GM19468 (cell line): Measurements from ENCODE around the gene SMCO2.

ENCODE experiments used
- ATAC-seq: cut with Tn5 transposase; IDR thresholded peaks from one replicate; pipeline ENCODE4 v1.9.1; 2021; ENCODE audit warnings: mild to moderate bottlenecking, moderate library complexity, moderate number of reproducible peaks; ENCODE audit not compliant: unreplicated experiment; ENCODE audit errors: extremely low read depth

The SMCO2 gene

DNA sequence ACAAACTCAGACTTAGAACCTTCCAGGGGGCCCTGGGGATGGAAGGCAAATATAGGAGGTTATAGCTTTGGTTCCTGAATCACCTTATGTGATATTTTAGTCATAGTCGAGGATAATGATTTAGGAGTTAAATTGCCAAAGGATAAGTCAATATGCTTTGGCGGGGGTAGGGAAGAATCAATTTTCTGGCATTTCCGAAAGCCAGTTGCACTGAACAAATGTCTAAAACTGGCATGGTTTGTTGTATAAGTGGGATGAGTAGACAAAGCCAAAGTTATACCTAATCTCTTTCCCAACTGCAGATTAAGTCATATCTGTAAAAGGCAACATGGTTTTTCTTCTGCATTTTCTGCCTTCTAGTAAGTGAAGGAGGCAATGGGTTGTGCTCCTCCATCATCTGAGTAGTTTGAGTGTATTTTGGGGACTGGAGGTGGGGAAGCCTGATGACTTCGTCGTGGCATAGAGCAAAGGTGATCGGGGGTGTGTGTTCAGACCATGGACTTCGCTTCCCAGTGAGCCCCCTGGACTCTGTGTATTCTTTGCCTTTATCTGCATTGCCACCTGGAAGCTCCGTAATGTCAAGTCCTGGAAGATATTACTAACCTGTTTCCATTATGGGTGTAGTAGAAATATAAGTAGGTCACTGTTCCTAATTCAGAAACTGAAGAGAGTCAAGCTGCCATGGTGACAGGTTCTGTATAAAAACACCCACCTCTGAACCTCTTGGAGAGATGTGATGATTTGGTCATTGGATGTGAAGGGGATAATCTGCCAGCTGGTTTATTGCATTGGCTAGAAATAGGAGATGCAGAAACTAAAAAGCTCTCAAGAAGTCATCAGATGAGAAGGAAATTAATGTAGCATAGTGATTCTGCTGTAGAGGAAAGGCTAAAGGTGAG lies 102.0 kb downstream of the SMCO2 start:
- no peak for ATAC-seq

- no peak for ATAC-seq
Measured at GRCh38 chr12:27549236-27549800, 102.8 kb downstream of the SMCO2 start.

DNA sequence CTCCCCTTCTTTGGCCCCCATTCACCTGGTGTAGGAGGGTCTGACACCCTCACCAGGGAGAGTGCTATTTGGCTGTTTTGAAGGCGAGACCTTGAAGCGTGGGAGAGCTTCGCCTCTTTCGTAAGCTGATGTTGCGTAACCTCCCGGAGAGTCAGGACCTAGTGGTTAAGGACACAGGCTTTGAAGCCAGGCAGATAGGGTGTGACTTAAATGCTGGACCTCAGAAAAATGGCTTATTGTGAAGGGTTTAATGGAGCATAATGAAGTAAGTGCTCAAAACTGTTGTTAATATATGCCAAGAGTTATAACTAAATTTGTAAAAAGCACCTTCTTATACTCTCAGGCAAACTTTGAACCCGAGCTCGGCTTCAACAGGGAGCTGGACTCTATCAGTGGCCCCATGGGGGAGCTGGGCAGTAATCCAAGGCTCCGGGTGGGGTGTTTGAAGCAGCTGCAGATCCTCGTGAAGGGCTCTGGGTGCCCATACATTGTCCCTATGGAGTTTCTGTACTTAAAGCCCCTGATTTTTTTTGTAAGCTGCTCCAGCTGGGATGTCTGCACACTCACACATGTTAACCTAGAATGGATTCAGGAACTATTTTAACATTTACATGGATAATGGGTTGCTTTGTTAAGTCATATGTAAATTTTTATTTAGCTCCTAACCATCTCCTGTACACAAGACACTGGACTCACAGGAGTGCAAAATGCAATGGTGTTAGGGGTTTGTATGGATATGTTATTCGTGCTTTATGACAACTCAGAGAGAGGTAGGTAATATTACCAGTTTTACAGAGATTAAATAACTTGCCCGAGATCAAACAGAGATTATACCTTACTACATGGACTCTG lies 103.5 kb downstream of the SMCO2 start:
- no peak for ATAC-seq

DNA sequence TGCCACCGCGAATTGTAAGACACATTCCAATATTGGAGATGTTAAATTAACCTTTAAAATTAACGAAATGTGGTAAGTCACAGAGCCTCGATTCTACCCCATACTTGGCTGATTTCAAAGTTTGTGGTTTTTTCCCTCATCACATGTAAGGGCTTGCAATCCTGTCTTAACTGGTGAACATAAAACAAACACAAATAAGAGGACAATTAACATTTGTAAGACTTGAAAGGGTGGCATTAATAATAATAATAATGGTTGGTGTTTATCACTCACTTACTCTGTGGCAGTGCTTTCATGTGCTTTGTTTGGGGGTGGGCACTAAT lies 104.1 kb downstream of the SMCO2 start:
- no peak for ATAC-seq

DNA sequence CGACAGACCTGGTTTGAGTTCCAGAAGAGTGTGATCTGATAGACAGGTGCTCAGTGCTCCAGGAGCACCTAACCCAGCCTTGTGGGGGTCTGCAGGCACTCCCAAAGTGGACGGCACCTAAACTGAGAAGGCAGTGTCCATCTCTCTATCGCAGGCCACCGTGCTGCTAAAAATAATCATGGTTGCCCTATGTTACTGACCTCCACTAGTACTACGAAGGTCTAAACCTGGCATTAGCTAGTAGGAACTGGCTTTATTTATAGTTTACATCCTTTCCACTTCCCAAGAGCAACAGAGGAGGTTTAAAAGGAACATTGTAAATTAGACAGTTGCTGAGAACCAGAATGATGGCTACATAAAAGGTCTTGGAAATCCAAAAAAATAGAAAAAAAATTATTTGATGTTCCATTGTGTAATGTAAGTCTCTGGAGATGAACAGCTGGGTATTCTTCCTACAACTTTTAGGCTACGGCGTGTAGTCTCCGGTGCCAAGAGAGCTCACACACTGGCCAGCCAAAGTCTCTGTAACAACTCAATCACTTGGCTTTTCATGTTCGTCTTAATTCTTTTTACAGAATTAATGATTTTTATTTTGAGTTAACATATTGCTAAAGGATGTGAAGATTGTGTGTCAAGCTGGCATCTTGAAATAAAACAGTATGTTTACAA lies 104.8 kb downstream of the SMCO2 start:
- no peak for ATAC-seq
